GM23338 (cell line): ENCODE measurements around the gene IGF1R. TPM values are rescaled to one million over a fixed set of nuclear protein-coding genes. Genes with fewer than 3 reads are reported as not detected.

Source experiments
- ATAC-seq: fragments of 200-7000 bp; cut with Tn5 transposase; 3 replicates; pipeline ENCODE4 v1.9.1; 2020
- DNase-seq: peaks from one replicate; pipeline ENCODE4 v3.0.0-alpha.2; 2015; ENCODE audit warnings: low spot score
- H2AFZ ChIP-seq: fragments of 200-600 bp; sonication (generic); 2 replicates; pipeline ENCODE4 v1.8.0; 2016; ENCODE audit warnings: antibody characterized with exemption, mild to moderate bottlenecking, moderate library complexity
- H3F3A ChIP-seq: fragments of 200-600 bp; sonication (generic); replicated peaks from 2 replicates; pipeline ENCODE4 v1.8.0; 2017; ENCODE audit warnings: antibody characterized with exemption, mixed run types, low read depth
- H3K27ac ChIP-seq: fragments of 200-600 bp; sonication (generic); 2 replicates; pipeline ENCODE4 v1.6.1; 2016; ENCODE audit warnings: low read depth
- H3K27me3 ChIP-seq: fragments of 200-600 bp; sonication (generic); 2 replicates; pipeline ENCODE4 v1.8.0; 2016; ENCODE audit warnings: mild to moderate bottlenecking, mixed run types, moderate library complexity; ENCODE audit not compliant: insufficient read depth
- H3K36me3 ChIP-seq: fragments of 200-600 bp; sonication (generic); 2 replicates; pipeline ENCODE4 v1.8.0; 2016; ENCODE audit warnings: mild to moderate bottlenecking; ENCODE audit not compliant: insufficient read depth
- H3K4me1 ChIP-seq: fragments of 200-600 bp; sonication (generic); 2 replicates; pipeline ENCODE4 v1.8.0; 2016; ENCODE audit warnings: mild to moderate bottlenecking, moderate library complexity; ENCODE audit not compliant: insufficient read depth
- H3K4me2 ChIP-seq: fragments of 200-600 bp; sonication (generic); 2 replicates; pipeline ENCODE4 v1.7.1; 2017; ENCODE audit warnings: mixed run types
- H3K4me3 ChIP-seq: fragments of 200-600 bp; sonication (generic); 2 replicates; pipeline ENCODE4 v1.6.1; 2016; ENCODE audit warnings: mixed run types
- H3K79me2 ChIP-seq: fragments of 200-600 bp; sonication (generic); replicated peaks from 2 replicates; pipeline ENCODE4 v1.8.0; 2017; ENCODE audit warnings: mild to moderate bottlenecking; ENCODE audit not compliant: insufficient read depth
- H3K9me2 ChIP-seq: fragments of 200-600 bp; sonication (generic); 2 replicates; pipeline ENCODE4 v1.8.0; 2017; ENCODE audit not compliant: insufficient read depth
- H4K20me1 ChIP-seq: fragments of 200-600 bp; sonication (generic); replicated peaks from 2 replicates; pipeline ENCODE4 v1.8.0; 2017; ENCODE audit warnings: mild to moderate bottlenecking; ENCODE audit not compliant: insufficient read depth
- H3K27ac Mint-ChIP-seq: 2 replicates; pipeline ENCODE4 v1.8.0; 2020; ENCODE audit warnings: inconsistent platforms, mild to moderate bottlenecking, moderate library complexity, mixed read lengths
- H3K27me3 Mint-ChIP-seq: 3 replicates; pipeline ENCODE4 v1.8.0; 2022; ENCODE audit warnings: low read depth, mild to moderate bottlenecking, moderate library complexity, mixed read lengths, inconsistent platforms; ENCODE audit not compliant: insufficient read depth, poor library complexity
- H3K36me3 Mint-ChIP-seq: 3 replicates; pipeline ENCODE4 v1.8.0; 2021; ENCODE audit warnings: low read depth, mild to moderate bottlenecking, inconsistent platforms, moderate library complexity, mixed read lengths
- H3K4me1 Mint-ChIP-seq: 3 replicates; pipeline ENCODE4 v1.8.0; 2020; ENCODE audit warnings: mild to moderate bottlenecking, inconsistent platforms, mixed read lengths
- H3K4me3 Mint-ChIP-seq: 3 replicates; pipeline ENCODE4 v1.8.0; 2021; ENCODE audit warnings: moderate library complexity, mild to moderate bottlenecking, inconsistent platforms, mixed read lengths
- H3K9me3 Mint-ChIP-seq: 3 replicates; pipeline ENCODE4 v1.8.0; 2020; ENCODE audit warnings: moderate library complexity, mild to moderate bottlenecking, inconsistent platforms, mixed read lengths
- CREB1 ChIP-seq: fragments of 250-450 bp; sonication (Bioruptor Pico); IDR thresholded peaks from 2 replicates; pipeline ENCODE4 v1.5.0; 2020; ENCODE audit warnings: low read depth, mild to moderate bottlenecking, moderate library complexity
- EZH2phosphoT487 ChIP-seq: fragments of 200-600 bp; sonication (generic); IDR thresholded peaks from one replicate; pipeline ENCODE4 v1.8.1; 2018; ENCODE audit warnings: antibody characterized with exemption; ENCODE audit not compliant: unreplicated experiment
- JUNB ChIP-seq: IDR thresholded peaks from one replicate; pipeline ENCODE4 v1.6.1; 2016; ENCODE audit warnings: antibody characterized with exemption; ENCODE audit not compliant: unreplicated experiment
- POLR2AphosphoS5 ChIP-seq: IDR thresholded peaks from 2 replicates; pipeline ENCODE4 v1.6.1; 2016; ENCODE audit warnings: antibody characterized with exemption, low read depth
- STAT1 ChIP-seq: IDR thresholded peaks from one replicate; pipeline ENCODE4 v1.6.1; 2016; ENCODE audit warnings: antibody characterized with exemption; ENCODE audit not compliant: unreplicated experiment
- ZNF331 ChIP-seq: fragments of 250-450 bp; sonication (Bioruptor Pico); IDR thresholded peaks from 2 replicates; pipeline ENCODE4 v1.5.0; 2020; ENCODE audit warnings: low read depth, mild to moderate bottlenecking, moderate library complexity
- polyA plus RNA-seq: library from polyadenylated mRNA; unstranded; fragments of >200 nt; fragmentation: Nextera tagmentation; extraction: Ambion mirVana; gene quantifications from 2 replicates; pipeline ENCODE4 v1.2.1, GENCODE V29; 2016
- total RNA-seq: library from RNA; depleted of rRNA; stranded (reverse); fragments of >200 nt; shearing (Covaris generic); gene quantifications from 2 replicates; pipeline ENCODE4 v1.2.3, GENCODE V29; 2014
- TF ChIP-seq, protein P1 (sequence below): IDR thresholded peaks from 2 replicates; pipeline ENCODE4 v1.6.1; 2016; ENCODE audit warnings: antibody characterized with exemption
- TF ChIP-seq, protein P2 (sequence below): IDR thresholded peaks from one replicate; pipeline ENCODE4 v1.6.1; 2018; ENCODE audit warnings: antibody characterized with exemption; ENCODE audit not compliant: unreplicated experiment
- TF ChIP-seq, protein P3 (sequence below): fragments of 250-450 bp; sonication (Bioruptor Pico); IDR thresholded peaks from 2 replicates; pipeline ENCODE4 v1.5.0; 2020; ENCODE audit warnings: mild to moderate bottlenecking, moderate library complexity

Gene IGF1R
- total and polyA plus RNA-seq, 2 experiments from 2014 or later, result 20.4 to 92.2 TPM

DNA sequence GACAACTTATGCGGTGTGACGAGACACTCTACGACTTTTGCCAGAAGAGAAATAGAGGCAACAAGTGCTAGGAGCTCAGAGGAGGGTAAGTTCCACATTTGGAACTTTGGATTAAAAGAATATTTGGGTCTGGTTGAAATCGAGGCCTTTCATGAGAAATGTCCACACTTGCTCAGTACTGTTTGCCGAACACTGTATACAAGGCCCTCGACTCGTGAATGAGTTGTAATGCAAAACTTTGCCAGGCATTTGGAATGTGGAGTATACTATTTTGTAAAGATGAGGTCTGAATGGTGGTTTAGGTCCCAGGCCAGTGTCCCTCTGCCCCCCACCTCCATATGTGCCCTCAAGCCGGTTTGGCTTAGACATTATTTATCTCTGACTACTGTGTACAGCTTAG is 73.9 kb downstream of the IGF1R start:
- Mint-ChIP-seq H3K36me3 (peaks cover 5% of the 10 kb centered on the region; the same call in 1 of the 3 replicates), H3K9me3 (no peaks in the 10 kb centered on the region), H3K4me1 (peaks cover 76% of the 10 kb centered on the region), H3K27ac (peak overlapping the region; percentile 73; the same call in 1 of the 2 replicates), H3K4me3 (no peak overlapping the region), H3K27me3 (peaks cover 9% of the 10 kb centered on the region)
- H3K4me3 ChIP-seq, result no peak overlapping the region
- H3K27ac ChIP-seq, result peak overlapping the region; percentile 18; the same call in 1 of the 2 replicates
- DNase-seq (no peak), ATAC-seq (no peak)
- peaks cover 13% of the 10 kb centered on the region for H3K9me2 ChIP-seq
- H3K4me2 ChIP-seq, result peak overlapping the region; percentile 33
- peaks cover 55% of the 10 kb centered on the region for H4K20me1 ChIP-seq
- H3K4me1 ChIP-seq, result peaks cover 72% of the 10 kb centered on the region
- no peak overlapping the region for H2AFZ ChIP-seq
- peaks cover 100% of the 10 kb centered on the region for H3K79me2 ChIP-seq
- H3K27me3 ChIP-seq, result no peaks in the 10 kb centered on the region
- TF ChIP-seq POLR2AphosphoS5, result no peak
- TF ChIP-seq, protein P1, sequence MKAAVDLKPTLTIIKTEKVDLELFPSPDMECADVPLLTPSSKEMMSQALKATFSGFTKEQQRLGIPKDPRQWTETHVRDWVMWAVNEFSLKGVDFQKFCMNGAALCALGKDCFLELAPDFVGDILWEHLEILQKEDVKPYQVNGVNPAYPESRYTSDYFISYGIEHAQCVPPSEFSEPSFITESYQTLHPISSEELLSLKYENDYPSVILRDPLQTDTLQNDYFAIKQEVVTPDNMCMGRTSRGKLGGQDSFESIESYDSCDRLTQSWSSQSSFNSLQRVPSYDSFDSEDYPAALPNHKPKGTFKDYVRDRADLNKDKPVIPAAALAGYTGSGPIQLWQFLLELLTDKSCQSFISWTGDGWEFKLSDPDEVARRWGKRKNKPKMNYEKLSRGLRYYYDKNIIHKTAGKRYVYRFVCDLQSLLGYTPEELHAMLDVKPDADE, result no peak
- H3F3A ChIP-seq, result no peaks in the 10 kb centered on the region; the same call in 1 of the 2 replicates
- H3K36me3 ChIP-seq, result no peaks in the 10 kb centered on the region

DNA sequence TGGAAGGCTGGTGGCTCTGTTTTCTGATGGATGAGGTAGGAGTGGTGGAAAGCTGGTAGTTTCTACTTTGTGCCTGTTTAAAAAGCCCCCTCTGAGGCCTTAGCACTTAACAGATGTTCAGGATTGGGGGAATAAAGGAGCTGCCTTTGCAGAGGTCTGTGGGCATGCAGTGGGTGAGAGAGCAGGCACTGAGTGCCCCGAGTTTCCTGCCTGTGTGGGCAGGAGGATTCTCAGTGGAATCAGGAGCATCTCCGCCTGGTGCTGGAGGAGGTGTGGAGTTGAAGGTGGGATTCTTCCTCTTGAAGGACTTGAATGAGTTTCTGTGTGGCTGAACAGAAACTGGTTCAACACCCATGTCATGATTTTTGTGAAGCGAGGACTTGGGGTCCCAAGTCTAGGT is 74.3 kb downstream of the IGF1R start:
- H3K4me2 ChIP-seq, result peak overlapping the region; percentile 33
- H3F3A ChIP-seq, result no peaks in the 10 kb centered on the region; the same call in 1 of the 2 replicates
- peaks cover 51% of the 10 kb centered on the region for H4K20me1 ChIP-seq
- no peaks in the 10 kb centered on the region for H3K36me3 ChIP-seq
- peaks cover 100% of the 10 kb centered on the region for H3K79me2 ChIP-seq
- no peaks in the 10 kb centered on the region for H3K9me3 Mint-ChIP-seq
- peak overlapping the region; percentile 18 for H3K27ac ChIP-seq
- H3K9me2 ChIP-seq, result peaks cover 13% of the 10 kb centered on the region
- peaks cover 5% of the 10 kb centered on the region; the same call in 1 of the 3 replicates for H3K36me3 Mint-ChIP-seq
- H3K4me1 ChIP-seq, result peaks cover 71% of the 10 kb centered on the region
- H3K27me3 ChIP-seq, result no peaks in the 10 kb centered on the region
- no peak overlapping the region for H2AFZ ChIP-seq
- peaks cover 9% of the 10 kb centered on the region for H3K27me3 Mint-ChIP-seq
- no peak overlapping the region for H3K4me3 Mint-ChIP-seq
- no peak for ATAC-seq
- peaks cover 79% of the 10 kb centered on the region for H3K4me1 Mint-ChIP-seq
- no peak overlapping the region for H3K4me3 ChIP-seq
- DNase-seq, result no peak
- peak overlapping the region; percentile 73 for H3K27ac Mint-ChIP-seq
- no peak for TF ChIP-seq CREB1 (CRISPR knock-in tag)
- TF ChIP-seq, protein P2, sequence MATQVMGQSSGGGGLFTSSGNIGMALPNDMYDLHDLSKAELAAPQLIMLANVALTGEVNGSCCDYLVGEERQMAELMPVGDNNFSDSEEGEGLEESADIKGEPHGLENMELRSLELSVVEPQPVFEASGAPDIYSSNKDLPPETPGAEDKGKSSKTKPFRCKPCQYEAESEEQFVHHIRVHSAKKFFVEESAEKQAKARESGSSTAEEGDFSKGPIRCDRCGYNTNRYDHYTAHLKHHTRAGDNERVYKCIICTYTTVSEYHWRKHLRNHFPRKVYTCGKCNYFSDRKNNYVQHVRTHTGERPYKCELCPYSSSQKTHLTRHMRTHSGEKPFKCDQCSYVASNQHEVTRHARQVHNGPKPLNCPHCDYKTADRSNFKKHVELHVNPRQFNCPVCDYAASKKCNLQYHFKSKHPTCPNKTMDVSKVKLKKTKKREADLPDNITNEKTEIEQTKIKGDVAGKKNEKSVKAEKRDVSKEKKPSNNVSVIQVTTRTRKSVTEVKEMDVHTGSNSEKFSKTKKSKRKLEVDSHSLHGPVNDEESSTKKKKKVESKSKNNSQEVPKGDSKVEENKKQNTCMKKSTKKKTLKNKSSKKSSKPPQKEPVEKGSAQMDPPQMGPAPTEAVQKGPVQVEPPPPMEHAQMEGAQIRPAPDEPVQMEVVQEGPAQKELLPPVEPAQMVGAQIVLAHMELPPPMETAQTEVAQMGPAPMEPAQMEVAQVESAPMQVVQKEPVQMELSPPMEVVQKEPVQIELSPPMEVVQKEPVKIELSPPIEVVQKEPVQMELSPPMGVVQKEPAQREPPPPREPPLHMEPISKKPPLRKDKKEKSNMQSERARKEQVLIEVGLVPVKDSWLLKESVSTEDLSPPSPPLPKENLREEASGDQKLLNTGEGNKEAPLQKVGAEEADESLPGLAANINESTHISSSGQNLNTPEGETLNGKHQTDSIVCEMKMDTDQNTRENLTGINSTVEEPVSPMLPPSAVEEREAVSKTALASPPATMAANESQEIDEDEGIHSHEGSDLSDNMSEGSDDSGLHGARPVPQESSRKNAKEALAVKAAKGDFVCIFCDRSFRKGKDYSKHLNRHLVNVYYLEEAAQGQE, result no peak
- TF ChIP-seq STAT1, result no peak
- TF ChIP-seq, protein P1, result no peak
- no peak for TF ChIP-seq ZNF331
- TF ChIP-seq EZH2phosphoT487, result no peak
- TF ChIP-seq, protein P3, sequence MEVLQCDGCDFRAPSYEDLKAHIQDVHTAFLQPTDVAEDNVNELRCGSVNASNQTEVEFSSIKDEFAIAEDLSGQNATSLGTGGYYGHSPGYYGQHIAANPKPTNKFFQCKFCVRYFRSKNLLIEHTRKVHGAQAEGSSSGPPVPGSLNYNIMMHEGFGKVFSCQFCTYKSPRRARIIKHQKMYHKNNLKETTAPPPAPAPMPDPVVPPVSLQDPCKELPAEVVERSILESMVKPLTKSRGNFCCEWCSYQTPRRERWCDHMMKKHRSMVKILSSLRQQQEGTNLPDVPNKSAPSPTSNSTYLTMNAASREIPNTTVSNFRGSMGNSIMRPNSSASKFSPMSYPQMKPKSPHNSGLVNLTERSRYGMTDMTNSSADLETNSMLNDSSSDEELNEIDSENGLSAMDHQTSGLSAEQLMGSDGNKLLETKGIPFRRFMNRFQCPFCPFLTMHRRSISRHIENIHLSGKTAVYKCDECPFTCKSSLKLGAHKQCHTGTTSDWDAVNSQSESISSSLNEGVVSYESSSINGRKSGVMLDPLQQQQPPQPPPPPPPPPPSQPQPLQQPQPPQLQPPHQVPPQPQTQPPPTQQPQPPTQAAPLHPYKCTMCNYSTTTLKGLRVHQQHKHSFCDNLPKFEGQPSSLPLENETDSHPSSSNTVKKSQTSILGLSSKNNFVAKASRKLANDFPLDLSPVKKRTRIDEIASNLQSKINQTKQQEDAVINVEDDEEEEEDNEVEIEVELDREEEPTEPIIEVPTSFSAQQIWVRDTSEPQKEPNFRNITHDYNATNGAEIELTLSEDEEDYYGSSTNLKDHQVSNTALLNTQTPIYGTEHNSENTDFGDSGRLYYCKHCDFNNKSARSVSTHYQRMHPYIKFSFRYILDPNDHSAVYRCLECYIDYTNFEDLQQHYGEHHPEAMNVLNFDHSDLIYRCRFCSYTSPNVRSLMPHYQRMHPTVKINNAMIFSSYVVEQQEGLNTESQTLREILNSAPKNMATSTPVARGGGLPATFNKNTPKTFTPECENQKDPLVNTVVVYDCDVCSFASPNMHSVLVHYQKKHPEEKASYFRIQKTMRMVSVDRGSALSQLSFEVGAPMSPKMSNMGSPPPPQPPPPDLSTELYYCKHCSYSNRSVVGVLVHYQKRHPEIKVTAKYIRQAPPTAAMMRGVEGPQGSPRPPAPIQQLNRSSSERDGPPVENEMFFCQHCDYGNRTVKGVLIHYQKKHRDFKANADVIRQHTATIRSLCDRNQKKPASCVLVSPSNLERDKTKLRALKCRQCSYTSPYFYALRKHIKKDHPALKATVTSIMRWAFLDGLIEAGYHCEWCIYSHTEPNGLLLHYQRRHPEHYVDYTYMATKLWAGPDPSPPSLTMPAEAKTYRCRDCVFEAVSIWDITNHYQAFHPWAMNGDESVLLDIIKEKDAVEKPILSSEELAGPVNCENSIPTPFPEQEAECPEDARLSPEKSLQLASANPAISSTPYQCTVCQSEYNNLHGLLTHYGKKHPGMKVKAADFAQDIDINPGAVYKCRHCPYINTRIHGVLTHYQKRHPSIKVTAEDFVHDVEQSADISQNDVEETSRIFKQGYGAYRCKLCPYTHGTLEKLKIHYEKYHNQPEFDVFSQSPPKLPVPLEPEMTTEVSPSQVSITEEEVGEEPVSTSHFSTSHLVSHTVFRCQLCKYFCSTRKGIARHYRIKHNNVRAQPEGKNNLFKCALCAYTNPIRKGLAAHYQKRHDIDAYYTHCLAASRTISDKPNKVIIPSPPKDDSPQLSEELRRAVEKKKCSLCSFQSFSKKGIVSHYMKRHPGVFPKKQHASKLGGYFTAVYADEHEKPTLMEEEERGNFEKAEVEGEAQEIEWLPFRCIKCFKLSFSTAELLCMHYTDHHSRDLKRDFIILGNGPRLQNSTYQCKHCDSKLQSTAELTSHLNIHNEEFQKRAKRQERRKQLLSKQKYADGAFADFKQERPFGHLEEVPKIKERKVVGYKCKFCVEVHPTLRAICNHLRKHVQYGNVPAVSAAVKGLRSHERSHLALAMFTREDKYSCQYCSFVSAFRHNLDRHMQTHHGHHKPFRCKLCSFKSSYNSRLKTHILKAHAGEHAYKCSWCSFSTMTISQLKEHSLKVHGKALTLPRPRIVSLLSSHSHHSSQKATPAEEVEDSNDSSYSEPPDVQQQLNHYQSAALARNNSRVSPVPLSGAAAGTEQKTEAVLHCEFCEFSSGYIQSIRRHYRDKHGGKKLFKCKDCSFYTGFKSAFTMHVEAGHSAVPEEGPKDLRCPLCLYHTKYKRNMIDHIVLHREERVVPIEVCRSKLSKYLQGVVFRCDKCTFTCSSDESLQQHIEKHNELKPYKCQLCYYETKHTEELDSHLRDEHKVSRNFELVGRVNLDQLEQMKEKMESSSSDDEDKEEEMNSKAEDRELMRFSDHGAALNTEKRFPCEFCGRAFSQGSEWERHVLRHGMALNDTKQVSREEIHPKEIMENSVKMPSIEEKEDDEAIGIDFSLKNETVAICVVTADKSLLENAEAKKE (CRISPR knock-in tag), result no peak
- no peak for TF ChIP-seq POLR2AphosphoS5
- no peak for TF ChIP-seq JUNB
